Glomerular visceral epithelial cell (primary cell): ENCODE results near the gene FRRS1L.
"Not testable (repeated sequence)": the region's sequence is repeated elsewhere in the genome, so short reads cannot be mapped to it uniquely, and the experiment has no call there.

ENCODE experiments used
- DNase-seq: peaks from one replicate; pipeline ENCODE4 v3.0.0-alpha.2; 2016; ENCODE audit errors: extremely low spot score

Gene FRRS1L

DNA sequence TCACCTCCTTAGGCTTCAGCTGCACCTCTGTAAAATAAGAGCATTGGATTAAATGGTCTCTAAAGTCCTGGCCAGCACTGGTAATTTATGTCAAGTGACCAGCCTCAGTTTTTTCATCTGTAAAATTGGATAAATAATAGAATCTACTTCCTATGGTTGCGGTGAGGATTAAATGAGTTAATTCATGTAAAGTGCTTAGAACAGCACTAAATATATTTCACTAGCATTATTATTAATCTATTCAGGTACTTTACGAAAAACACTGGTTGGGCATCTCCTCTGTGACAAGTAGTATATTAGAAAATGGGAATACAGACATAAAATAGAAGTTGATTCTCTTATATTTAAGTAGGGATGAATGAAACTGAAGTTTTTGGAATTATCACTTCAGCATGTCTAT lies 33.5 kb downstream of the FRRS1L start:
- DNase-seq = no peak

DNA sequence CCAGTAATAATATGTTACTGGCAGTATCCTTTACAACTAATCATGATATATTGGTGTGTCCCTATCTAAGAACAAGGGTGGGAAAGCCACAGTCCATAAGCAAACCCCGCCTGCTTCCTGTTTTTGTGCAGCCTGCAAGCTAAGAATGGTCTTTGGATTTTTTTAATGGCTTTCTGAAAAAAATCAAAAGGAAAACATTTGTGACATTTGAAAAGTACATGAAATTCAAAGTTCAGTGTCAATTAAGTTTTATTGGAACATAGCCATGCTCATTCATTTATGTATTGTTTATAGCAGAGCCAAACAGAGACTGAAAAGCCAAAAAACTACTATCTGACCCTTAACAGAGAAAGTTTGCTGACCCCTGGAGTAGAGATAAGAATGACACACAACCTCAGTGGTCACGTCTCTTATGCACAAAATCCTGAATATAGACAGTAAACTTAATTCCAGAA lies 34.5 kb downstream of the FRRS1L start:
- DNase-seq = no peak

DNA sequence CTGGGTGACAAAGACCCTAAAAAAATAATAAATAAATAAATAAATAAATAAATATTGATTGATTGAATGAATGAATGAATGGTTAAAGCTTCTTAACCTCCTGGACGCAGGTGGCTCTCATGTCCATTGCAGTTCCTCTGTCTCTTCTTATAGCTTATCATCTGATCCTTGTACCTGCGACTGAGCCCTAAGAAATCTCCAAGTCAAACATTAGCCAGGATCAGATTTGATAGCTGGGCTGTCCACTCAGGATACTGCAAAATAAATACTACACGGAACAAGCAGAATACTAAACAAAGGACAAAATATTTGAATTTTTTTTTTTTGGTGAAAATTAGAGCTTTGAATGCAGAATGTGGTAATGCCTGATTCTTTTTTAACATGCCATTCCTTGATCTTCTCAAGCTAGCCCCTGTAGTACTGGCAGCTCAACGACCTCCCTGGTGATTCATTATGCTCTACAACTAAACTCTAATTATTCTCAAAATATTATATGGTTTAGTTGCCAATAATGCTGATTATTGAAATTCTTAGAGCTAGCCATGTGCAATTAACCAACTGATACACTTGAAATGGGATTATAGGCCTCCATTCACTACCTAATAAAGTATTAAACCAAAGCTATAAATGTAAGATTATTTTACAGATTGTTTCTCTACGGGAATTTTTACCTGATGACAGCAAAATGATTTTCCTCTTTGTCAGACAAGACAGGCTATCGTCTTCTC lies 37.4 kb downstream of the FRRS1L start:
- no peak for DNase-seq

DNA sequence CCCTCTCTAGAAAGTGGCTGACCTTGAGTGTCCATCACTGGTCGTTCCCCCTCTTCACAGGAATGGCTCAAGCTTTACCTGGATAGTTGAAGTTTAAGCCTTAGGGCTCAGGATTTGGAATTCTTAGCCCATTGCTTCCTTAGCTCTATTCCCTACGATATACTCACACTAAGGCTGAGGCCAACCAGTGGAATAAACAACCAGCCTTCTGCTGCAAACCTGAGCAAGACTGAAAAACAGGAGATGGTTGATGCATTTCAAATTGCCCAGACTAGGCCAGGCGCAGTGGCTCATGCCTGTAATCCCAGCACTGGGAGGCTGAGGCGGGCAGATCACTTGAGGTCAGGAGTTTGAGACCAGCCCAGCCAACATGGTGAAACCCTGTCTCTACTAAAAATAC lies 40.4 kb downstream of the FRRS1L start:
- not testable (repeated sequence) for DNase-seq

DNA sequence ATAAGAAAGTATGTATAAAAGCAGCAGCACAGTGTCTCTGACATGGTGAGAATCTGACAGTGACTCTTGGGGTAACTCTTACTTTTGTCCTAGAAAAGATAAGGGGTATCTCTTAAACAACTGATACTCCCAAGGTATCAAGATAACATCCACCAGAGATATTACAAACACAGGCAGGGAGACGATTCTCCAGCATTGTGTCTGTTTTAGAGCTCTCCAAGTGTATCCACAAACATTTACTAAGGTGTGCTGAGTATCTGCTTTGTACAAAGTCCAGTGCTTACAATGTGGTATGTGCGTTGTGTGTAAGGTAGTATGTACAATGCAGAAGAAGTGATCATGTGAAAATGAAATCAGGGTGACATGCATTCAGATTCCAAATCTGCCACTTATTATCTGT lies 42.9 kb downstream of the FRRS1L start:
- DNase-seq = no peak

DNA sequence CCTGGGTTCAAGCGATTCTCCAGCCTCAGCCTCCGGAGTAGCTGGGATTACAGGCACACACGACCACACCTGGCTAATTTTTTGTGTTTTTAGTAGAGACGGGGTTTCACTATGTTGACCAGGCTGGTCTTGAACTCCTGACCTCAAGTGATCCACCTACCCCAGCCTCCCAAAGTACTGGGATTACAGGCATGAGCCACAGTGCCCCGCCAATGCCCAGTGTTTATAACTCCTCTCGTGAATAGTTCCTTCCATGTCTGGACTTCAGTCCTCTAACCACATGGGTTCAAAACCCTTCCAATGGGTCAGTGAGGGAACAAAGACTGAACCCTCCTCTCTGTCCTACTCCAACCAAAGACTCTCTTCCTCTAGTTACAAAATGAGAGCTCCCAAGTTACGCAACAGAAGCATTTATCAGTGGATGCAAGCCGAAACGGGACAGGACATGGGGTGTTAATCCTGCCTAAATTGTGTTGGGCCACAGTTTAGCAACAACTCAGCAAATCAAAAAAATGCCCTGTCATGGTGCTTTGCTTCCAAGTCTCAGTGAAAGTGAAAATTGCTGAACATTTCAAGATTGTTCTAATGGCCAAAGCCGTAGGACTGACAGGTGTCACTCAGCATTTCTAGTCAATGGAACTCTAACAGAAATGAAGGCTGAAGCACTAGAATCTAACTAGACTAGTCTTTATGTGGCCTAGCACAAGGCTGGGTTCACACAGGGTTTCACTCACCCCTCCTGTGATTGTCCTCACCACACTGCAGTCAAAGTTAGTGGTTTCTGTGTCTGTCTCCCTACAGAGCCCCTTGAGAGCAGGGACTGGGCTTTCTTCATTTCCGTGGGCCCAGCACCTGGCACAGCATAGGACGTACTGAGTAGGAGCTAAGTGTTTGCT lies 44.1 kb downstream of the FRRS1L start:
- DNase-seq = no peak

DNA sequence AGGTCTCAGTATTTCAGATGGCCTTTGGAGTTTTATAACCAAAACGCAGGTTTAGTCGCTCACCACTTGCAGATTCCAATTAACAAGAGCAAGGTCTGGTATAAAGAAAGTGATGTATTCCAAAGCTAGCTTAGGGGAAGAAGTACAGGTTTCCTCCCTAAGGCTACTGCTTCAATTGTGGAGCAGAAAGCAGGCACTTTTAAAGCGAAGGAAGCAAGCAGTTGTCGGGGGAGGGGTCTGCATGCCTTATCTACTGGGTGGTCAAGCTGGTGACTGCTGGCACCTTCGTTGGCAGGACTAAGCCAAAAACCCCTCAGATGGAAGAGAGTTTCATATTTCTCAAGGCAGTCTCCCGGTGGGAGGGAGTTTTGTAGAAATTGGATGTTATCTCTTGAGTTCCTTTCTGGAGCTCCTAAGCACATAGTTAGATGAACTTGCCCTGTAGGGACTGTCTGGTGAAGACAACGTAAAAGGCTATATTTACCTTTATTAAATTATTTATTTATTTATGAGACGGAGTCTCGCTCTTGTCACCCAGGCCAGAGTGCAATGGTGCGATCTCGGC lies 45.7 kb downstream of the FRRS1L start:
- DNase-seq = no peak

DNA sequence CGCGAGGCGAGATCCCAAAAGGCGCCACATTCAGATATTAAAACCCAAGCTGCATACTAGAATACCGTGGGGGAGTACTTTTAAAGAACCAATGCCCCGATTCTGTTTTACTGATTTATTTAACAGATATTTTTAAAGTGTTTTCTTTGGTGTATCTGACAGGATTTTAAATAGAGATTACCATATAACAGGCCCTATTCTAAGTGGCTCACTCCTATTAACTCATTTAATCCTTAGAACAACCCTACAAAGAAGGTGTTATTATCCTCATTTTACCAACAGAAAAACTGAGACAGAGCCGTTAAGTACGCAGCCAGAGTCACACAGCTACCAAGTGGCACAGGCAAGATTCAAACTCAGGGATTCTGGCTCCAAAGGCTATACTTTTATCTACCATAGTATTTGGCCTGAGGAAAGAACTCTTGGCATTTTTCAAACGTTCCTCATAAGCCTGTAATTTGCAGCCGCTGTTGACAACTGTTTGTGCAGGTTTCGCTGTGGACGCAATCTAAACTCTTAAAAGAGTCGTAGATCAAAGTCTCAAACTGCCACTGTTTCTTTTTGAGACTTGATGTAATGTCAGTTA lies 46.8 kb downstream of the FRRS1L start:
- no peak for DNase-seq

DNA sequence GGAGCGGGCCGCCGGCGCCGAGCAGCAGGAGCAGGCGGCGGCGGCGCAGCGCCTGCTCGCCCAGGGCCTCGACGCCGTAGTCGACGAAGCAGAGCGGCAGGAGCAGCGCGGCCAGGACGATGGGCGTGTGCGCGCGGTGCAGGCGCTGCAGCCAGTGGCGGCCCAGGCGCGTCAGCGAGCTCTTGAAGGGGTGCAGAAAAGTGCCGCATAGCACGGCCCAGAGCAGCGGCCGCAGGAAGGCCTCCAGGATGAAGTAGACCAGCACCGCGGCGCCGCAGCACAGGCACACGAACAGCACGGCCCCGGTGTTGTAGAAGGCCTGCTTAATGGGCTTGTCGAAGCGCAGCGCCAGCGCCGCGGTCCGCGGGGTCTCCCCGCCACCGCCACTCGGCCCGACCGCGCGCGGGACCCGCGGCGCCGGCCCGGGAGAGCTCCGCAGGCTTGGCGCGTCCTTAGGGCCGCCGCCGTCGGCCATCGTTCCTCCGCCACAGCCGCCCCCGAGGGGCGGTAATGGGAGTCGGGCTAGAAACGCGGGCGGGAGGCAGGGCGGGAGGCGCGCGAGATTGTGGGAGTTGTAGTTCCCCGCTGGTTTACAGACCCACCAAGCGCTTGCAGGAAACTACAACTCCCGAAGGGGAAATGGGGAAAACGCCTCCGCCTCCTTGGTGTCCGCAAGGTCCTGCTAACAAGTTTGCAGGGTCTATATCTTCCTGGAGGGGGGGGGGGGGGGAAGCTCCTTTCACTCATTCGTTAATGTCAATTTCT lies 47.4 kb downstream of the FRRS1L start, which contains the start of gene TMEM245:
Gene TMEM245 (minus strand): TSS at position 509 of the 765 bp plus-strand sequence. CDS start 34 bp downstream, at position 475.
- peak; percentile 99 for DNase-seq

DNA sequence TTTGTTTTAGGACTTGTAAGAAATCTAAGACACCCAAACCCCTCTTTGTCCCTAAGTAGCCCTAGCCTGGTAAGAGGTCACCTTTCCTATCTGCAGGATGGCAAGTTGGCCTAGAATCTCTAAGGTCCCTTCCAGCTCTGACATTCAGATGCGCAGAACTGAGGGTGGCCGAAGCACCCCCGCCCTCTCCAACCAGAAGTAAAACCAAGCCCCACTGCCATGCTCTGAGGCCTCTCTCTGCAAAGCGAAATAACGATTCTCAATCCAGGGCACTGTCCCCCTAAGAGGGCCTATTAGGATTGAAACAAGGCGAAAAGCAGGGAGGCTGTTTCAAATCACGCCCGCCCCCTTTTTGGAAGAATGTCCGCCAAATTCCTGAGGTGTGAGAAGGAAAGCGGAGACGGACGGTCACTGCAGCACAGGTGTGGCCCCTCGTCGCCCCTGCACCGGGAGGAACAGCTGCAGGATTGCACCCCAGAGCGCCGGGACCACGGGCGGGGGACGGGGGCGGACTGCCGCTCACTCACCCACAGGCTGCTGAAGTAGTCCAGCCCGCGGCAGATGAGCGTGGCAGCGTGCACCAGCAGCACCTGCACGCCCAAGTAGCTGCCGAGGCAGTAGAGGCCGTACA lies 48.1 kb downstream of the FRRS1L start:
- DNase-seq = peak; percentile 37

DNA sequence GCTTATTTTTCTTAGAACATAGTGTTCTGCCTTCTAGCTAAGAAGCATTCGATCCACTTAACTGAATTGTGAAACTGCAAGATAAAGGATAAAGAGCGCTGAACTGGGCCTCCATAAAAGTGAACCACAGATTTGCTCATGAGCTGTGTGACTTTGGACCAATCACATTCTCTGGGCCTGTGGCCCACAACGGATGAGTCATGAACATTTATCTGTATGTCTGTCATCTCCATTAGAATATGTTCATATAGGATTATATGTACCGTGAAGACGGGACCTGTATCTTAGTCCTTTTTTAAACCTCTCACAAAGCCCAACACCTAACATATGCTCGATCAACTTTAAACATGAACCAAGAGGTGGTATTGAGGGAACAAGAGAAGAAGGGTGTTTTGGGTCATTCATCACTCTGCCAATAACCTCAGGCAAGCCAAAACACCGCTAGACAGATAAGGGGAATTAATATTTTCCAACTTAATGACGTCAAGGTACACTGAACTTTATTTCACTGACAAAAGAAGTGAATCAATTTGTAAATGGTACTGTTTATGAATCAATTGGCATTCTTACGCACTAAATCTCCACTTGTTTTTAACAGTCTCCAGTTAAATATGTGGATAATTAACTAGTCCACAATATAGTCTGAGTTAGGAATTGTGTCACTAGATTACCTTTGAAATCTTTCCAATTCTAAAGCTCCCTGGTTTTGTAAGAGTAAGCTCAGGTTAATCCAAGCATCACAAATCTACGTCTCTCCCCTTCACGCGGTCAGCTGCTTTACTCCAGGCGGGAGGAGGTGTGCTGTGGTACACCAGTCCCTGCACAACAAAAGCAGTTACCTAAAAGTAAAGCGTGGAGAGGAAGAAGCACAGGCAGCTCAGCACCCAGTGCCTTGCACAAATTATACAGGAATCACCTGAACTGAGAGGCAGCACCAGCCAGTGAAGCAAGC lies 48.9 kb downstream of the FRRS1L start:
- DNase-seq = peak; percentile 82

DNA sequence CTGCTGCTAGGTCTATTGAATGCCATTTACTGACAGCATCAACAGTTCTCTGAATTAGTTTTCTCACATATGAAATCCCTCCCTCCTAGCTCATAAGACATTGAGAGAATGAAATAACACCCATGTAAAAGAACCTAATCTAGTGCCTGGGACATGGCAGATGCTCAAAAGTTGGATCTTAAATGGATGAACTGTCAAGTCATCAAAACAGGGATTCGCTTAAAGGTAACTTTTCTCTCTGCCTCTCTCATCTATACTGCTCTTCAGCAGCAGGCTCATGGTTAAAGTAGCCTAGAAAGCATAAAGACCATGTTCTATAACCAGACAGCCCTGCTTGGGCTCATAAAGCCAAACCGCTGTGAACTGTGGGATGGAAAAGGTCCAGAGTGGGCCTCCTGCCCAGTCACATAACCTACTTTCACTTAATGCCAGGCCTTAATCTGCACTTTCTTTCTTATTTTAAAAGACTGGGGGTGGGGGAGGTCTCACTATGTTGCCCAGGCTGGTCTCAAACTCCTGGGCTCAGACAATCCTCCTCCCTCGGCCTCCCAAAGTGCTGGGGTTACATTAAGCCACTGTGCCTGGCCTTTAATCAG lies 51.0 kb downstream of the FRRS1L start:
- DNase-seq = no peak

DNA sequence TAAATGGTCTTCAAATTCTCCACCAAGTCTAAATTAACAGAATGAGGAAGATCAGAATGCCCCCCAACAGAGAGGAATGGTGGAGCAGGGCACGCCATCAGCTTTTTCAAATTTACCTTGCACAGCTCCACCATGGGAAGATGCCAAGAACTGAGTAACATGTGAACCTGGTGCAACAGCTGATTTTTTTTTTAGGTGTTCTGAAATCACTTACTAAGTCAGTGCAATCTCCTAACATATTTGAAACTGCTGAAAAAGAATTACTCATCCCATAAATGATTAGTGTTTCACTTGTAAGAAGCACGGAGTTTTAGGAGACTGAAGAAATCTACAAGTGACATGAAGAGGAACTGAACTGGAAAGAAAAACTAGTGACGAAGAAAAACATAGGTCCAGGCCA lies 52.4 kb downstream of the FRRS1L start:
- DNase-seq = peak; percentile 80

DNA sequence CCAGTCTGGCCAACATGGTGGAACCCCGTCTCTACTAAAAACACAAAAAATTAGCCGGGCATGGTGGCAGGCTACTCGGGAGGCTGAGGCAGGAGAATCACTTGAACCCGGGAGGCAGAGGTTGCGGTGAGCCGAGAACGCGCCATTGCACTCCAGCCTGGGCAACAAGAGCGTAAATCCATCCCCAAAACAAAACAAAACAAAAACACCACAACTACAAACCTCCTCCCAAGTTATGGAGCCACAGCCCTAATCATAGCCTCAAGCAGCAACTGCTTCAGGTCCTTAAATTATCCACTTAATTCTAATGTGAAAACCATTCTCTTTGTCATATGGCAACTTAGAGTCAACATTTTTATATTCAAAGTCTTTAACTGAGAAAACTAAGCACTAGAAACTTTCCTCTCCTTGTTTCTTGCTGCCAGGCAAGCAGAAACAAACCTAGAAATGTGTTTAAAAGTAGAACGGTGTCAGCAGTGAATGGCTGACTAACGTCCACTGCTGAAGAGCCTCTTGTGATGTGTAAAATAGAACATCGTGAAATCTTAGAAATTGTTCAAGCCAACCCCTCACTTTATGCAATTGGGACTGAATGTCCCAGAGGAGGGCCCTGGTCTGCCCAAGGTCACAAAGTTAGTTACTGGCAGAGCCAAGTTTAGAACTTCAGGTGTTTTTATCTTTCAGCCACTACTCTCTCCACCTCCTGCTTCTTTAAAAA lies 53.0 kb downstream of the FRRS1L start:
- no peak for DNase-seq

DNA sequence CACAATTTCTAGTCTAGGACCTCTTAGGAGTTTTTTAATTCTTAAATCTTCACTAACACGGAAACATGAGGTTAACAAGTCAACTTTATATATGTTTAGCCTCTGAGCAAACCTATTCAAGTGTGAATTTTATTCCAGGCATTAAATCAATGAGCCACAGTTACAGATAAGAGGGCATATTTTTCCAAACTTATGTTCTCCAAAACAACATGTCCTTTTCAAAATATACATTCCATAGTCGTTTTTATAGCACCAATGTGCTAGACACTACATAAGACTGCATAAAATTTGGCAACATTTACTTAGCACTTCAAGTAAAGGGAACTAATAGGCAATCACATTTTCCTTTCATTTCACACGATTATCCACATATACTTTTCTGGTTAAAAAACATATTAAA lies 53.8 kb downstream of the FRRS1L start:
- DNase-seq = no peak

DNA sequence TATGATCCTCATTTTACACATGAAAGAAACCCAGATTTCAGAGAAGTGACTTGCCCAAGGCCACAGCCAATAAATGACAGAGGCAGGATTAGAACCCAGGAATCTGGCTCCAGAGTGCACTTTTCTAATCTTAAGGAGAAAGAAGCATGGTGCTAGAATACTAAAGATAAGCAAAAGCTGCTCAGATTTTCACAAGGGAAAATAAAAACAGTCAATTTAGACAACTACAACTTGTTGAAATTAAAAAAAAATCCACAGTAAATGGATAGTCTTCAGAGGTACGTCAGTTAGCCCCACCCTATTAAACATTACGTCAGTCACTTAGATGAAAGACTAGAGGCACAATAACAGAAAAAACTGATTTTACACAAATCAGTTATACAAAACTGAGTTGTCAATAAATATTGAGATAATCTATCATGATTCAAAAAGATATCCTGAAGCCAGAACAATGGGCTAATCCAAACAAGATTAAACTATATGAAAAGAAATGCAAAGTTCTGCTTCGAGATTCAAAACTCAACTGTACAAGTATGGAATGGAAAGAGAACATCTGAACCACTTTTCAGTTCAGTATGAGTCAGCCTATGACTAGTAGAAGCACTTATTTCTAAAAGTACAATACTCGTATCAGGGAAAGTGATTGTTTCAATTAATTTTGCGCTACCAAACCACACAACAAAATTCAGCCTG lies 56.6 kb downstream of the FRRS1L start:
- peak; percentile 48 for DNase-seq

DNA sequence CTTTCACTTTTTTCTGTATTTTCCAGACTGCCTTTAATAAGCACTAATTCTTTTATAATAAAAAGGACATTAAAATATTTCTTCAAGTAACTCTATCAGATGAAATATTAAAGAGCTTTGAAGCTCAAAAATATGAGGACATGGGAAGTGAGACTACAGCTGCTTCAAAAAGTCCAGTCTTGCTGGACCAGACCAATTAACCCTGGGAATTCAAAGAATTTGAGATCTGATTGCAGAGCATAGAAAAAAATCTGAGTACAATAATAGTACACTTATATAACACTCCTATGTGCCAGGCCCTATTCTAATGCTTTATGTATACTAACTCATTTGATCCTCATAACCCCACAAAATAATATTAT lies 57.1 kb downstream of the FRRS1L start:
- no peak for DNase-seq

DNA sequence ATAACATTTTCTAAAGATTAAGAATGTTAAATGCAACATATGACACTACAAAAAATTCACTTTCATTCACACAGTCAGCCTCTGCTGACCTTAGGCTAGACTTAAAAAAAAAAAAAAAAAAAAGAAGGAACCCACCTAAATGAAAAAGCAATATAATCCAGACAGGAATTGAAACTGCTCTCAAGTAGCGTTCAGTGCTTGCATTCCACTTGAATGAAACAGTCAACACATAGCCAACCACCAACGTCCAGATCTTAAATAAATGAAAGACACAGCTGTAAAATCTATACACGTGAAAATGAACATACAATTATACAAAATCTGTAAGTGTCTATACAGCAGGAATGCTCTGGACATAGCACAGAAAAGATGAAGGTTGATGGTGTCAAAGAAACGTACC lies 58.7 kb downstream of the FRRS1L start:
- DNase-seq = no peak
